Endothelial cell of umbilical vein (primary cell): ENCODE results near the gene EFCAB5. TPM values are rescaled to one million over a fixed set of nuclear protein-coding genes. Genes with fewer than 3 reads are reported as not detected.
"Not testable (repeated sequence)": the region's sequence is repeated elsewhere in the genome, so short reads cannot be mapped to it uniquely, and the experiment has no call there.

Source experiments
- BruUV-seq: library from RNA; stranded (reverse); fragments of 400-500 nt; replicated peaks from 2 replicates; lab custom pipeline; 2021; lab: Mats Ljungman, UMichigan
- CTCF ChIA-PET: fragments of 300-600, 350-600 bp; sonication (Branson Sonifier 250); formaldehyde crosslinking; loops from one replicate; lab custom pipeline; 2021; ENCODE audit warnings: antibody characterized with exemption, inconsistent platforms; lab: Charles Lee
- POLR2A ChIA-PET: fragments of 300-600, 350-600 bp; sonication (Branson Sonifier 250); formaldehyde crosslinking; loops from one replicate; lab custom pipeline; 2021; ENCODE audit warnings: antibody characterized with exemption, inconsistent platforms; lab: Charles Lee
- DNase-seq: peaks from one replicate; pipeline ENCODE4 v3.0.0-alpha.2; 2011; ENCODE audit warnings: low read depth, low spot score
- FAIRE-seq: peaks from 2 replicates; lab custom pipeline; 2011; peaks lifted over from hg19 to GRCh38; lab: Jason Lieb, UNC
- H2AFZ ChIP-seq: 2 replicates; pipeline ENCODE4 v1.6.0; 2012; ENCODE audit warnings: low read depth, low read length, control low read depth, inconsistent platforms
- H3K27ac ChIP-seq: 2 replicates; pipeline ENCODE4 v1.5.1; 2011; ENCODE audit warnings: low read depth, mild to moderate bottlenecking, control low read depth, low read length, moderate library complexity; ENCODE audit not compliant: insufficient read depth
- H3K27me3 ChIP-seq, 2 experiments: 2 replicates each; pipeline versions ENCODE4 v1.6.0 to v1.6.1; 2011; ENCODE audit warnings: low read length in 2 of 2, mixed read lengths in 1 of 2; ENCODE audit not compliant: control insufficient read depth in 2 of 2, insufficient read depth in 2 of 2
- H3K36me3 ChIP-seq, 2 experiments: 2 replicates in 1 of 2; 3 replicates in 1 of 2; pipeline ENCODE4 v1.5.1; 2011; ENCODE audit warnings: low read length in 2 of 2, mild to moderate bottlenecking in 1 of 2, moderate library complexity in 1 of 2; ENCODE audit not compliant: control insufficient read depth in 2 of 2, insufficient read depth in 2 of 2; ENCODE audit errors: extremely low read depth in 1 of 2
- H3K4me1 ChIP-seq: 3 replicates; pipeline ENCODE4 v1.5.1; 2011; ENCODE audit warnings: mild to moderate bottlenecking, low read length; ENCODE audit not compliant: control insufficient read depth, insufficient read depth; ENCODE audit errors: extremely low read depth
- H3K4me2 ChIP-seq: 2 replicates; pipeline ENCODE4 v1.6.1; 2011; ENCODE audit warnings: low read length, control low read depth, mixed read lengths; ENCODE audit not compliant: insufficient read depth
- H3K4me3 ChIP-seq, 3 experiments: fragments of 200-600 bp in 1 of 3; sonication (generic), shearing (Covaris generic) in 1 of 3; replicated peaks in 1 of 3; 2 replicates each; pipeline ENCODE4 v1.5.1; 2011 to 2016; ENCODE audit warnings: control low read depth in 3 of 3, low read length in 3 of 3, mild to moderate bottlenecking in 2 of 3, inconsistent platforms in 1 of 3, low read depth in 1 of 3, moderate library complexity in 1 of 3; ENCODE audit not compliant: insufficient read depth in 1 of 3
- H3K79me2 ChIP-seq: 2 replicates; pipeline ENCODE4 v1.6.0; 2012; ENCODE audit warnings: low read length, inconsistent platforms; ENCODE audit not compliant: control insufficient read depth, insufficient read depth
- H3K9ac ChIP-seq: replicated peaks from 2 replicates; pipeline ENCODE3; 2011; ENCODE audit warnings: low read length, control low read depth; ENCODE audit not compliant: insufficient read depth; ENCODE audit errors: extremely low read depth
- H3K9me1 ChIP-seq: replicated peaks from 3 replicates; pipeline ENCODE4 v1.6.0; 2011; ENCODE audit warnings: mild to moderate bottlenecking, low read length; ENCODE audit not compliant: control insufficient read depth, insufficient read depth; ENCODE audit errors: extremely low read depth
- H3K9me3 ChIP-seq: replicated peaks from 2 replicates; pipeline ENCODE4 v1.5.1; 2012; ENCODE audit warnings: low read length, inconsistent platforms; ENCODE audit not compliant: control insufficient read depth, insufficient read depth
- H4K20me1 ChIP-seq: replicated peaks from 2 replicates; pipeline ENCODE3; 2011; ENCODE audit warnings: mild to moderate bottlenecking, low read length; ENCODE audit not compliant: control insufficient read depth, insufficient read depth; ENCODE audit errors: extremely low read depth
- EZH2 ChIP-seq: IDR thresholded peaks from 2 replicates; pipeline ENCODE4 v1.6.1; 2012; ENCODE audit warnings: borderline replicate concordance, low read depth, mild to moderate bottlenecking, moderate library complexity, low read length, inconsistent platforms; ENCODE audit not compliant: severe bottlenecking
- FOS ChIP-seq: IDR thresholded peaks from 2 replicates; pipeline ENCODE4 v1.6.1; 2011; ENCODE audit warnings: mild to moderate bottlenecking, low read length, moderate library complexity, borderline replicate concordance; ENCODE audit not compliant: insufficient read depth
- JUN ChIP-seq: IDR thresholded peaks from 2 replicates; pipeline ENCODE4 v1.6.1; 2011; ENCODE audit warnings: borderline replicate concordance, low read depth; ENCODE audit not compliant: insufficient read length, insufficient read depth
- MYC ChIP-seq: IDR thresholded peaks from one replicate; pipeline ENCODE4 v1.6.1; 2011; ENCODE audit warnings: mild to moderate bottlenecking, low read depth, low read length
- POLR2A ChIP-seq: IDR thresholded peaks from 2 replicates; pipeline ENCODE4 v1.6.1; 2012; ENCODE audit warnings: low read depth, mild to moderate bottlenecking, control low read depth, low read length
- dilution Hi-C: fragments of 300-500 bp; cut with MboI; formaldehyde crosslinking; loops from one replicate; pipeline ENCODE4 v1.15.0; 2019; ENCODE audit warnings: low sequenced_read_pairs; ENCODE audit not compliant: extremely low pct_ligation_motif_present
- intact Hi-C: fragments of 100-400 bp; cut with micrococcal nuclease; formaldehyde crosslinking; loops from one replicate; pipeline ENCODE4 v1.10.0; 2022
- polyA plus RNA-seq, 4 experiments: library from polyadenylated mRNA; depleted of rRNA in 3 of 4; stranded (reverse) in 3 of 4; unstranded in 1 of 4; fragments of >200 nt; gene quantifications; 2 replicates each; pipeline versions ENCODE4 v1.2.1 to v1.2.3, GENCODE V29; 2011 to 2012; ENCODE audit warnings: missing spikeins in 1 of 4
- total RNA-seq: library from RNA; stranded (reverse); gene quantifications from 2 replicates; pipeline ENCODE4 v1.2.3, GENCODE V29; 2021
- TF ChIP-seq, protein P1 (sequence below): IDR thresholded peaks from 2 replicates; pipeline ENCODE4 v1.6.1; 2011; ENCODE audit not compliant: insufficient read depth, insufficient read length
- TF ChIP-seq, protein P2 (sequence below), 2 donors: IDR thresholded peaks; 1 replicate in 1 of 2; 2 replicates in 1 of 2; pipeline ENCODE4 v1.5.1; 2011; ENCODE audit warnings: low read length in 2 of 2, mild to moderate bottlenecking in 2 of 2, moderate library complexity in 2 of 2, control low read depth in 1 of 2, inconsistent platforms in 1 of 2, low read depth in 1 of 2; ENCODE audit not compliant: insufficient read depth in 1 of 2; ENCODE audit errors: extremely low read depth in 1 of 2

EFCAB5 gene
- total and polyA plus RNA-seq, 2 donors (not counting 3 experiments of a cell fraction or from before 2014, with no cell fraction given): 0.04 to 0.40 TPM

- Histone ChIP-seq H3K27ac (peak overlapping the region; percentile 96), H2AFZ (no peak overlapping the region), H3K9me1 (no peaks in the 10 kb centered on the region), H3K27me3 (no peaks in the 10 kb centered on the region), H4K20me1 (no peaks in the 10 kb centered on the region), H3K4me1 (peaks cover 14% of the 10 kb centered on the region), H3K36me3 (peaks cover 0 to 4% of the 10 kb centered on the region in 2 experiments), H3K4me3 (peak overlapping the region; percentile 61 to 92 (median 81)), H3K9ac (peak overlapping the region; percentile 99), H3K4me2 (peak overlapping the region; percentile 100), H3K9me3 (no peaks in the 10 kb centered on the region), H3K79me2 (peaks cover 56% of the 10 kb centered on the region)
- dilution Hi-C loops: no loop called here
- no peak for DNase-seq
- POLR2A ChIA-PET: interaction anchor here (0.8 kb wide), 1 partner anchor 832 kb away, joined by 6 read pairs; no protein-coding TSS in a partner anchor
- intact Hi-C loops: loop anchor here (2.0 to 10.0 kb wide), 2 partner anchors 223 to 597 kb away; no protein-coding TSS in a partner anchor
- TF ChIP-seq MYC (no peak), EZH2 (no peak), FOS (no peak), POLR2A (no peak), JUN (no peak)
- TF ChIP-seq, protein P1, sequence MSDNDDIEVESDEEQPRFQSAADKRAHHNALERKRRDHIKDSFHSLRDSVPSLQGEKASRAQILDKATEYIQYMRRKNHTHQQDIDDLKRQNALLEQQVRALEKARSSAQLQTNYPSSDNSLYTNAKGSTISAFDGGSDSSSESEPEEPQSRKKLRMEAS: no peak
- TF ChIP-seq, protein P2, sequence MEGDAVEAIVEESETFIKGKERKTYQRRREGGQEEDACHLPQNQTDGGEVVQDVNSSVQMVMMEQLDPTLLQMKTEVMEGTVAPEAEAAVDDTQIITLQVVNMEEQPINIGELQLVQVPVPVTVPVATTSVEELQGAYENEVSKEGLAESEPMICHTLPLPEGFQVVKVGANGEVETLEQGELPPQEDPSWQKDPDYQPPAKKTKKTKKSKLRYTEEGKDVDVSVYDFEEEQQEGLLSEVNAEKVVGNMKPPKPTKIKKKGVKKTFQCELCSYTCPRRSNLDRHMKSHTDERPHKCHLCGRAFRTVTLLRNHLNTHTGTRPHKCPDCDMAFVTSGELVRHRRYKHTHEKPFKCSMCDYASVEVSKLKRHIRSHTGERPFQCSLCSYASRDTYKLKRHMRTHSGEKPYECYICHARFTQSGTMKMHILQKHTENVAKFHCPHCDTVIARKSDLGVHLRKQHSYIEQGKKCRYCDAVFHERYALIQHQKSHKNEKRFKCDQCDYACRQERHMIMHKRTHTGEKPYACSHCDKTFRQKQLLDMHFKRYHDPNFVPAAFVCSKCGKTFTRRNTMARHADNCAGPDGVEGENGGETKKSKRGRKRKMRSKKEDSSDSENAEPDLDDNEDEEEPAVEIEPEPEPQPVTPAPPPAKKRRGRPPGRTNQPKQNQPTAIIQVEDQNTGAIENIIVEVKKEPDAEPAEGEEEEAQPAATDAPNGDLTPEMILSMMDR (IDR thresholded peaks at IDR 0.05; ENCODE audit: extremely low read depth in 1 of 2, insufficient read depth in 1 of 2, low read depth in 1 of 2, low read length in 2 of 2): no peak
- no peak for FAIRE-seq
- no TSS peak for BruUV-seq
- CTCF ChIA-PET: interaction anchor here (1.1 to 2.7 kb wide), 5 partner anchors 8 to 160 kb away, joined by 3 to 19 read pairs (median 5); no protein-coding TSS in a partner anchor
Measured at GRCh38 chr17:30117675-30118081, 176.2 kb downstream of the EFCAB5 start.

- H3K79me2 ChIP-seq: peaks cover 59% of the 10 kb centered on the region
- H2AFZ ChIP-seq, POLR2A ChIA-PET, DNase-seq, FAIRE-seq, H3K36me3 ChIP-seq, H4K20me1 ChIP-seq, H3K9ac ChIP-seq, H3K27me3 ChIP-seq, dilution Hi-C loops, BruUV-seq, H3K9me3 ChIP-seq, H3K27ac ChIP-seq, H3K9me1 ChIP-seq: not testable (repeated sequence)
- intact Hi-C loops: loop anchor here (10.0 kb wide), 1 partner anchor 596 kb away; no protein-coding TSS in a partner anchor
- CTCF ChIA-PET: interaction anchor here (1.1 to 2.7 kb wide), 3 partner anchors 13 to 159 kb away, joined by 3 to 19 read pairs (median 3); no protein-coding TSS in a partner anchor
- H3K4me3 ChIP-seq: peak overlapping the region in 1 of 3 experiments; percentile 92
- peaks cover 14% of the 10 kb centered on the region for H3K4me1 ChIP-seq
- peak overlapping the region; percentile 100 for H3K4me2 ChIP-seq
Measured at GRCh38 chr17:30118635-30119034, 177.2 kb downstream of the EFCAB5 start.
